NCI-H1694 treated with DMSO at 0.1 percent for 48 hours (cell line): ENCODE measurements around the gene SP110.

Experiments
- DNase-seq: peaks from one replicate; lab custom pipeline; 2025; lab: John Stamatoyannopoulos, UW

Gene SP110

GRCh38 chr2:230170532-230170931, 49.3 kb downstream of the SP110 start:
- no peak for DNase-seq

DNA sequence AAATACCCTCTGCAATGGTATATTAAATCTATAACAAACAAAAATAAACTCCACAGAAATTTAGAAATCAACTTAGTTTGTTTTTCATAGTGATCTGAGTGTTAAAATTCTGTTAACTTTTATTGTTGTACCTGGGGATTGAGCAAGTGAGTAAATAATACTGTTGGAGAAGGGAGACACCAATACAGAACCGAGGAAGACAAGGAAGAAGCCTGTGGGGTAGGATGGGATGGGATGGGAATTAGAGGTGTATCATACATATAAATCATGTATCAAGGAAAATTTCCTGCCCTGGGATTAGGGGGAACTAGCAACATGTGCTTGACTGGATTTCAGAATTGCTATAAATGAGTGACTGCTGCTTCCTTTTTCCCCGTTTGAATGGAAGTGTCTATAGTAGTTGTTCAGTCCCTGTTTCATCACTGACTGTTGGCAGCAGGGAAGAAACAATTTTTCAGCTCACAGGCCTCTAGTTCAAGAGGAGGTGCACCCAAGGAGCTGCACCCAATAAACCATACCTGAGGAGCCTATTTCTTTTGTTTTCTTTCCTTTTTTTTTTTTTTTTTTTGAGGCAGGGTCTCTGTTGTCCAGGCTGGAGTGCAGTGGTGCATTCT, 53.1 kb downstream of the SP110 start:
- DNase-seq, result no peak

DNA sequence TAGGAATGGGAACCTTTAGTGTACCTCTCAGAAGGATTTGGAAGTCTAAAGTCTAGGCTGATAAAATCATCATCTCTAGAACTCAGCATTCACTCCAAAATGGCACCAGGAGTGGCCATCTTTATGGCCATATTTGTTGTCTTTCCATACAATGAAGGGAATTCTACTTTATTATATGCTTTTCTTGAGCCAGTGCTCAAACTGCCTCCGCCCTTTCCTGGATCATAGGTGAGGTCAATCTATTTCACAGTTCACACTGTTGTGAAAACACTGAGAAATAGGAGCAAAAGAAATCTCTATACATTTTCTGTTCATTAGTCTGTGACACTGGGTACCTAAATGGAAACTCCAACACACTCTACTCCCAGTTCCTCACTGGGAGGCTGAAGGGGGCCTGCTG, 55.6 kb downstream of the SP110 start:
- DNase-seq, result no peak

GRCh38 chr2:230162981-230163380, 56.8 kb downstream of the SP110 start:
- DNase-seq, result no peak

DNA sequence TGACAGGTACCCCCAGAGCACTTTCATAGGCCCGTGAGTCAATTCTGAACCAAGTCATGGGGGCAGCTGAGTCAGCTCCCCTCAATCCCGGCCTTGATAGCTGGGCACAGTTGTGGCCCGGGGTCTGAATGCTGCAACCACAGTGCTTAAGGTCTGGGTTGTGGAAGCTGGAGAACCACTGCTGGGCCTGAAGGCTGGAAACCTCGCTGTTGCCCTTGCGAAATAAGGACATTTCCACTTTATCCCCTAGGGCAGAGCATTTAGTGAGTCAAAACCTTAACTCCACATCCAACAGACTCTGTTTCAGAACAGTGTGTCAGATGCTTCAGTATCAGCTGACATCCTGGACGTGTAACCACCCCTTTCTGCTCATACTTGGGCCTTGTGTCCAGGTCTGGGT, 58.6 kb downstream of the SP110 start:
- no peak for DNase-seq

DNA sequence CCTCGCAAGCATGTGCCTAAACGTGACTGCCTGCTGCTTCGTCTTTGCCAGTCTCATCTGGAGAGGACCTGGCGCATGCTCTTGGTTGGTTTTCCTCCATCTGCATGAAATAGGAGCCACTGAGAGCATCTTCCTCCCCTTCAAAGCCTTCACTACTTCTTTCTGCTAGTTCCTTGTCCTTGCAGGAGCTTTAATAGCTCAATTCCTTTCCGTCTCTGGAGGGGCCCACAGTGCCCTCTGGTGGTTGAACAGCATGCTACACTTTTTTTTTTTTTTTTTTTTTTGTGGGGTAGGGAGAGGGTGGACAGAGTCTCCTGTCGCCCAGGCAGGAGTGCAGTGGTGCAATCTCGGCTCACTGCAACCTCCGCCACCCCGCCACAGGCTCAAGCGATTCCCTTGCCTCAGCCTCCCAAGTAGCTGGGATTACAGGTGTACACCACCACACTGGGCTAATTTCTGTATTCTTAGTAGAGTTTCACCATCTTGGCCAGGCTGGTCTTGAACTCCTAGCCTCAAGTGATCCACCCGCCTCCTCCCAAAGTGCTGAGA, 59.6 kb downstream of the SP110 start:
- peak; percentile 33 for DNase-seq

DNA sequence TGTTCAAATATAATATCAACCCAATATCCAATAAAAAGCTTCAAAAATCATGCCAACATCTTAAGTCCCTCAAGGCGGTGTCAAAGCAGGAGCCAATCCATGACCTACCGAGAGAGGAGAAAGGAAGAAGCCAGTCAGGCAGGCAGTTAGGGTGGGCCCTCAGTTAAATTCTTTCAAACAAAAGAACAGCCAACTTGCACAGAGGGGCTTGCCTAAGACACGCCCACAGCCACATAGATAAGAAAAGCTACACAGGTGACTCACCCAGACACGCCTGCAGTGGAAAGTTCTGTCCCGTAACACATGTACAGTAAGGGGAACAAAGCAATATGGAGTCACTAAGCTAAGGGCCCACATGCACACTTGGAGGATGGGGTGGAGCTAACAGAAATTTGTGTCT, 61.3 kb downstream of the SP110 start:
- DNase-seq, result no peak

DNA sequence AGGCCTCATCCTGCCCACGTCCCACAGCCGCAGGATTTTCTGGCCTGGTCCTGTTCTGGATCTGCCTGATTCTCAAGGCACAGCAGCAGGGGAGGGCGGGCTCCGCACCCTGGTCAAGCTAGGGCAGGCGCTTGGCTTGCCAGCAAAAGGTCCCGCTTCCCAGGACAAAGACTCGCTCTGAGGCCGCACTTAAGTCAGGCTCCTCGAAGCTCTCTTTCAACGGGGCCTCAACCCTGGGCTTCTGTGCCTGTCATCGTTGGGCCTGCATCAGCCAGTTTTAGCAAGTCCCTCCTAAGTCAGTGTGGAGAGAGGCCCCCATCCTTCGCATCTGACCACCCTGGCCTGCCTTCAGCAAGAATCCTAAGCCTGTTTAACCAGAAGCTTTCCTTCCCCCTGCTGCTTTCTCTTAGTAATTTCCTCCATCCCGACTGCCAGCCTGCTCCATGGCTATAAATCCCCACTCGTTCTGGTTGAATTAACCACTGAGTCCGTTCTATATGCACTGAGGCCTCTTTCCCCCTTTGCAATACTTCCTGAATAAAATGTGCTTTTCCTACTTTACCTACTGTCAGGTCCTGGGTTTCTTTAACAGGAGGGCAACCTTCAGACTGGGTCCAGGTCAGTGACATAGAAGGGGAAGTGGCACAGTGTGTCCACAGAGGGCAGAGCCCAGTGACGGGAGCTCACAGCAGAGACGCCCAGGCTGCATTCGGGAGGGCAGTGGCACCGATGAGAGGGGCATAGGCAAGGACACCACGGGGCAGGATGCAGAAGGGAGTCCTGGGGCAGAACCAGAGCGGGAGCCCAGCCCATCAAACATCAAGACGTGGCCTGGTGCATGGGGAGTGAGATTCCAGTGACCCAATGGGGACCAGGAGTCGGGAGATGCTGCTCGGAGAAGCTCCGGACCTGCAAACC, 62.7 kb downstream of the SP110 start:
- DNase-seq, result no peak

DNA sequence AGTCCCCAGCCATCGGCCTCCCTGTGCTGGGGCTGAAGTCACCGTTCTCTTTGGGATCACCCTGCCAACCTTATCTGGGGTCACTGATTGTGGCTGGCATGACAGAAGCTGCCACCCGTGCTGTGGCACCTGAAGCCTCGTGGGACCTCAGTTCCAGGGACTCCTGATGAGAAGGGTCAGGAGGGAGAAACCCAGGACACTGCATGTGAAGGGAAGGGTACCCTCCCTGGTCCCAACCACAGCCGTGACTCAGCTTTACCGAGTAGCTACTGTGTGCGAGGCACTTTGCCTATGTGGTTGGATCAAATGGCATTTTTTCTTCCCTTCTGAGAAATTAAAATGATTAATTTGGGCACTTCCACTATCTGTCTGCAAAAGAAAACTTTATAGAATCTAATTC, 64.4 kb downstream of the SP110 start:
- no peak for DNase-seq

DNA sequence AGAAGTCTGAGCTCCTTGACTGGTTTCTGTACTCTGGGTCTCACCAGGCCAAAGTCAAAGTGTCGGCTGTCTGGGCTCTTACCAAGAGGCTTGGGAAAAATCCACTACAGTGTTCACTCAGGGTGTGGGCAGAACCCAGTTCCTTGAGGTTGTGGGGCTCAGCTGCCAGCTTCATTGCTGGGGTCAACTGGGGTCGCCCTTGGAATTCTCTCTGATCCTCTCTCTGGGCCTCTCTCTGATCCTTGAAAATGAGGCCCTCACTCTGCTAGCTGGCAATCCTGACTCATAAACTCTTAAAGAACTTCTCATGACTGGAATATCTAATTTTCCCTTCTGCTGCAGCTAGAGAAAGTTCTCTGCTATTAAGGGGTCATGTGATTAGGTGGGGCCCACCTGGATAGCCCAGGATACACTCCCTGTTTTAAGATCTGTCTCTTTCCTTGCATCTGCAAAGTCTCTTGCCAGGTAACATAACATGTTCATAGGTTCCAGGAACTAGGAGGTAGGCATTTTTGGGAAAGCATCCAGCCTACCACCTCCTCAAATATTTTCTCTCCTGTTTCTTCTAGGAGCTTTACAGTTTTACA, 66.3 kb downstream of the SP110 start:
- DNase-seq, result no peak

GRCh38 chr2:230152334-230152733, 67.5 kb downstream of the SP110 start:
- DNase-seq, result no peak

GRCh38 chr2:230144355-230144754, 75.4 kb downstream of the SP110 start:
- DNase-seq, result no peak

GRCh38 chr2:230140667-230141066, 79.1 kb downstream of the SP110 start:
- DNase-seq, result no peak

GRCh38 chr2:230137902-230138539, 81.8 kb downstream of the SP110 start:
- no peak for DNase-seq

DNA sequence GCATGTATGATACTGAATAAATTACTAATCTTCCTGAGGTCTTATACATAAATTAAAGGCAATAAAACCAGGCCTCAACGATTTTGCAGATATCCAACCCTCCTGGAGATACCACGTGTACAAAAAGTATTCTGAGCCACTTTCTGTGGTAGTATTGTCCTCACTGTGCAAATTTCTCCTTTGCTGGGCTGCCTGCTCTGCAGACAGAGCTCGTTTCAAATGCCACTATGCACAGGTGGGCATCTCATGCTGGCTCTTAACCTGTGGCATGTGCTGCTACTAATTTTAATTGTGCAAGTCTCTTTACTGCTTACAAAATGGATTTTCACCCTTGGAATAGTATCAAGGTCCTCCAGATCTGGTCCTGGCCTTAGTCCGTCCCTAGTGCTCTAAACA, 84.7 kb downstream of the SP110 start:
- no peak for DNase-seq

DNA sequence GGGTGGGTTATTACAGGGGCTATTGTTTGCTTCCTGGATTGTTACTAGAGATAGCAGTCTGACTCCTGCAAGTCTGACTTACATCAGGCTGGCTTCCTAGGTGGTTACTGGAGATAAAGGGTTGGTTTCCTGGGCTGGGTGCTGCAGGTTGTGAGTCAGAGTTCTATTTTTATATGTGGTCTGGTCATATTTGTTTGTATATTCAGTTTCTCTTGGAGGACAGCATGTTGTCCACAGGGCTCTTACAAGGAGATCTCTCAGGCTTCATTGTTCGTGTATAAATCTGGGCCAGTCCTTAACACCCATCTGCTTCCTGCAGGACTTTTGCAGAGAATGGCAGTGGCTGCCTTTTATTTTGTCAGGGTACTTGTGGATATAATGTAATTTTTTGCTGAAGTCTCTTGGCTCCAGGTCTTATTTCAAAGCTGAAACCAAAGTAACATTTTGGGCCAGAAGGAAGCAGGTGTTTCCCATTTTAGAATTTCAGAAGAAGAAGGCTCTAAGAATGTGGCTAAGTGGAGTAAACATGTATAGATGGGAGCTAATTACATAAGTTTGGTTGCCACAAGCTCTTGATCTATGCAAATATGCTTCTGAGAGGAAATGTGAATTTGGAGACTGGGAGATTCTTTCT, 85.2 kb downstream of the SP110 start:
- no peak for DNase-seq

GRCh38 chr2:230131366-230131765, 88.4 kb downstream of the SP110 start:
- no peak for DNase-seq

DNA sequence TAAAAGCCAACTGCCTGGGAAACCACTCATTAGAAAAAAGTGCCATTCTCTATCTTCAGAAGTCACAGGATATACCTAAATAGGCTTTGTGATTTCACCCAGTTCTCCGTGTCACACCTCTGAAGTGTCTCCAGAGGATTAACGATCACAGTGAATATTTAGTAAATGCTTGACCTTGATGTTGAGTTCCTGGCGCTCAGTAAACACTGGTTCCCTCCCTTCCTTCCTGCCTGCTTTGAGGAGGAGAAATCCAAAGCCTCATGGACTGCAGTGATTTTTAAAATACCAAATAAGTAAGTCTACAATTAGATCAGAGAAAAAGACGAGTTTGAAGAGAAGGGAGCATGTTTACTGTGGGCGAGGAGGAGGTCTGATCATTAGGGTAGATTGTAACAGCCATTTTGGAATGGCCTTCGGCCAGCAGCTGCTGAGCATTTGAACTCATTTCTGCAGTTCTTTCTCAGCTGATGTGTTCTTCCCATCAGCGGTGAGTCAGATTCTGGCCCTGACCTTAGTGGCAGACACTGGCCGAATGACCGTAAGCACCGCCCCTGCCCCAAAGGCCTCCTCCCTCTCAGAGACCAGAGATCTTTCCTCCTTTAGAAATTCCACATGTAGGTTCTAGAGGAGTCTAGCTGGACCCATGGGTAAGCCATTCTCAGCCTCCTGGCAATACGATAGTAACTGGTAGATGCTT, 89.0 kb downstream of the SP110 start:
- DNase-seq, result no peak

- no peak for DNase-seq
Observed at GRCh38 chr2:230129343-230129742, 90.4 kb downstream of the SP110 start.

GRCh38 chr2:230128623-230129342, 91.0 kb downstream of the SP110 start:
- no peak for DNase-seq

- DNase-seq, result no peak
Observed at GRCh38 chr2:230127195-230127594, 92.6 kb downstream of the SP110 start.
